ENCODE data around the gene ARHGAP6. TPM values are rescaled to one million over a fixed set of nuclear protein-coding genes. Genes with fewer than 3 reads are reported as not detected.

The ARHGAP6 gene
- total and polyA plus RNA-seq, 3 donors from 2014 or later = 4.8 to 11.8 (median 5.7) TPM

DNA sequence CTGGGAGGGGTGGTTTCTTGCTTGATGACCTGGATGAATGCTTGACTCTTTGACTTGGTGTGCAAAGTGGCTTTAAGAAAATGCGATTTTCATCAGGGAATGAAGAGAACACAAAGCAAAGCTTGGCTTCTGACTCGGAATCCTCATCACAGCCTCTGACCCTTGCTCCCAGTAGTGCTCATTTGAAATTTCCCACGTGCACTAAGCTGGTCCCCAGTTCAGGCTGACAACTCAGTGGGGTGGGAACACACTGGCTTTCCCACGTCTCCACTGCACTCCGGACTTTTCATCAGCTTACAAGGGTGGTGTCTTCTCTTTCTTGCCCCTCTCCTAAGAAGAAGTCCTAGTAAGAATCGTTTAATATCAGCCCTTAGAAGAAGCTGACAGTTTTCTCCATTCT lies 501.3 kb downstream of the ARHGAP6 start:
- H3K9me3 ChIP-seq = no peaks in the 10 kb centered on the region
- no peak overlapping the region for H3K4me3 ChIP-seq
- H3K27ac ChIP-seq = no peak overlapping the region
- intact Hi-C loops (cut with DNase I; ENCODE audit: low total_unique reads) = no loop called here
- H3K27me3 ChIP-seq = no peaks in the 10 kb centered on the region
- no peaks in the 10 kb centered on the region for H3K4me1 ChIP-seq
- DNase-seq = no peak
- H3K36me3 ChIP-seq (ENCODE audit: low read depth, missing control alignments) = no peaks in the 10 kb centered on the region
- WGBS, 2 donors = 65 to 73% methylated on average over 6 of the region's 6 CpGs
- no peak for TF ChIP-seq POLR2A (IDR thresholded peaks at IDR 0.05)
- TF ChIP-seq, protein P1, sequence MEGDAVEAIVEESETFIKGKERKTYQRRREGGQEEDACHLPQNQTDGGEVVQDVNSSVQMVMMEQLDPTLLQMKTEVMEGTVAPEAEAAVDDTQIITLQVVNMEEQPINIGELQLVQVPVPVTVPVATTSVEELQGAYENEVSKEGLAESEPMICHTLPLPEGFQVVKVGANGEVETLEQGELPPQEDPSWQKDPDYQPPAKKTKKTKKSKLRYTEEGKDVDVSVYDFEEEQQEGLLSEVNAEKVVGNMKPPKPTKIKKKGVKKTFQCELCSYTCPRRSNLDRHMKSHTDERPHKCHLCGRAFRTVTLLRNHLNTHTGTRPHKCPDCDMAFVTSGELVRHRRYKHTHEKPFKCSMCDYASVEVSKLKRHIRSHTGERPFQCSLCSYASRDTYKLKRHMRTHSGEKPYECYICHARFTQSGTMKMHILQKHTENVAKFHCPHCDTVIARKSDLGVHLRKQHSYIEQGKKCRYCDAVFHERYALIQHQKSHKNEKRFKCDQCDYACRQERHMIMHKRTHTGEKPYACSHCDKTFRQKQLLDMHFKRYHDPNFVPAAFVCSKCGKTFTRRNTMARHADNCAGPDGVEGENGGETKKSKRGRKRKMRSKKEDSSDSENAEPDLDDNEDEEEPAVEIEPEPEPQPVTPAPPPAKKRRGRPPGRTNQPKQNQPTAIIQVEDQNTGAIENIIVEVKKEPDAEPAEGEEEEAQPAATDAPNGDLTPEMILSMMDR (IDR thresholded peaks at IDR 0.05) = no peak

DNA sequence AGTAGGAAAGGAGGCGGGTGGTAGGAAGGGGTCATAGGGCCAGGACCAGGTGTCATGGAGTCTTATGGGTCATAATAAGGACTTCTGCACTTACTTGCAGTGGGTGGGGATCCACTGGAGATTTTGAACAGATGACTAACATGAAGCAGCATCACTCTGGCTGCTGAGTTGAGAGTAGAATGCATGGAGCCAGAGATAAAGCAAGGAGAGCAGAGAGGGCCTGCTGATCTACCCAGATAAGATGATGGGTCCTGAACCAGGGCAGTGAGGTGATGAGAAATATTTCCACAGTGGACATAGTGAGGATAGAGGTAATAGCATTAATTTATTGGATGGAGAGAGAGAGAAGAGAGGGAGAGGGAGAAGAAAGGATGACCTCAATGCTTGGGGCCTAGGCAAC lies 506.6 kb downstream of the ARHGAP6 start:
- WGBS, 2 donors = 89 to 100% methylated on average over 1 of the region's 1 CpG
- no peak for TF ChIP-seq POLR2A (IDR thresholded peaks at IDR 0.05)
- TF ChIP-seq, protein P1 (IDR thresholded peaks at IDR 0.05) = no peak

DNA sequence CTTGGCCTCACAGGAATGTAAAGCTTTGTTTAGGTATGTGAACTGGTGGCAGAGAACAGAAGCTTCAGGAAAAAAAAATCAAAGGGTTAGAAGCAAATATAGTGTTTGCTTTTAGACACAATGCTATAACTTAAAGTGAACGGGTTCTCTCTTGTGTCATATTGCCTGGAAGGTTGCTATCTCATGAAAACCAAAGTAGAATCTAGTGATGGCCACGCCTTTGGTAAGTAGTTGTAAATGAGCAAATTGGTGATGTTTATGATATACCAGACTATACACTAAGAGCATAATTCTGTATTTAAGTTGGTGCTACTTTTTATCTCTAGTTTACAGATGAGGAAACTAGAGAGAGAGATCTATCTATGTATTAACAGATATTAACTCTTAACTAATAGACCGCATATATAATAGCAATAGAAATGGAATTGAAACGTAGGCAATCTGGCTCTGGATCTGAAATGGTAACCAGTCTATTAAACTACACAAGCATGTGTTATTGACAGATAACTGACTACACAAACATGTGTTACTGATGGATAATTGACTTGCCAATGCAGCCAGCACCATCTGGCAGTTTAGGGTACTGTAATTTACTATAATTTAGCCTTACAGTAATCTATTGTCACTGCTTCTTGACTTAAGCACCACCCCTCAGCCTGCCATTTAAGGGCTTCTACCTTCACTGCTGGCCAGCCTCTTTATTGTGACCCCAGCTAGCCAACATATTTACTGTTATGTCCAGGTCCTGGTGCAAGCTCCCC lies 513.7 kb downstream of the ARHGAP6 start:
- intact Hi-C loops (cut with DNase I; ENCODE audit: low total_unique reads) = no loop called here
- no peaks in the 10 kb centered on the region for H3K9me3 ChIP-seq
- H3K27me3 ChIP-seq = no peaks in the 10 kb centered on the region
- TF ChIP-seq, protein P1 (IDR thresholded peaks at IDR 0.05) = no peak
- no peak for TF ChIP-seq POLR2A (IDR thresholded peaks at IDR 0.05)
- DNase-seq = no peak
- H3K4me3 ChIP-seq = no peak overlapping the region
- no peaks in the 10 kb centered on the region for H3K36me3 ChIP-seq (ENCODE audit: low read depth, missing control alignments)
- 89 to 90% methylated on average over 4 of the region's 4 CpGs for WGBS, 2 donors
- no peak overlapping the region for H3K27ac ChIP-seq
- no peaks in the 10 kb centered on the region for H3K4me1 ChIP-seq

More for the DNA sequence above, 506.6 kb downstream of the ARHGAP6 start:
- H3K27me3 ChIP-seq = no peaks in the 10 kb centered on the region
- no peaks in the 10 kb centered on the region for H3K9me3 ChIP-seq
- no peak overlapping the region for H3K4me3 ChIP-seq
- no peak for DNase-seq
- H3K36me3 ChIP-seq (ENCODE audit: low read depth, missing control alignments) = no peaks in the 10 kb centered on the region
- intact Hi-C loops (cut with DNase I; ENCODE audit: low total_unique reads) = no loop called here
- no peaks in the 10 kb centered on the region for H3K4me1 ChIP-seq
- H3K27ac ChIP-seq = no peak overlapping the region

DNA sequence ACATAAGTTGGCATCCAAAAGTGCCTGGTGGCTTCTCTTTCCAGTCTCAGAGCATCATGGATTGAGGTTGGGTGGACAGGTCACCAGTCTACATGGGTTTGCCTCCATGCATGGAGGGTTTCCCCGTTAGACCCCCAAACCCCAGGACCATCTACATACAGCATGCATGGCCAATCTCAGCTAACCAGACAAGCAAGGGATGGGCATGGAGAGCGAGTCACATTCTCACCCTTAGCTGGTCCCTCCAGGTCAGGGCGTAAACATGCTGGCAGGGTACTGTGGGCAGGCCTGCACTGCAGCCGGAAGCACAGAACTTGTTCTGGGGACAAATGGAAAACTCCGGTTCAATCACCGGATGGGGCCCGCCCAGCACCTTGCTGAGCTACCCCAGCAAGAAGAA lies 517.3 kb downstream of the ARHGAP6 start:
- no peak for TF ChIP-seq POLR2A (IDR thresholded peaks at IDR 0.05)
- TF ChIP-seq, protein P1 (IDR thresholded peaks at IDR 0.05) = no peak
- no peaks in the 10 kb centered on the region for H3K9me3 ChIP-seq
- no peaks in the 10 kb centered on the region for H3K27me3 ChIP-seq
- 95 to 100% methylated on average over 3 to 7 of the region's 7 CpGs for WGBS, 2 donors
- no peaks in the 10 kb centered on the region for H3K36me3 ChIP-seq (ENCODE audit: low read depth, missing control alignments)
- DNase-seq = no peak
- no peak overlapping the region for H3K4me3 ChIP-seq
- H3K4me1 ChIP-seq = no peaks in the 10 kb centered on the region
- intact Hi-C loops (cut with DNase I; ENCODE audit: low total_unique reads) = no loop called here
- H3K27ac ChIP-seq = no peak overlapping the region

DNA sequence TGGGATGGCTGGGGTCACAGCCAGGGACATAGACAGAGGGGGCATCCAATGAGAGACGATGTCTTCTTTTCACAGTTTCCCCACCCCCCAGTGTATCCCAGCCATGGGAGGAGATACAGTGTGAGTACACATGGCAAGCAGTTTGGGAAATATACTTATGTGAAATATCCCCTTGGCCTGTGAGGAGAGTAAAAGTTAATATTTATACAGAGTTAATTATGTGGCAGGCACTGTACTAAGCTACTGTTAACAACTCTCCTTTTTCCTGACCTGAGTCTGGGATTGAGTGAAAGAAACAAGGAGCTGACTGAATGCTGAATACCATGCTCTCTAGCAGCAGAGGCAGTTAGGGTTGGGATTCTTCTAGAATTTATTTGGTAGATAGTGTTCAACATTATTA lies 519.3 kb downstream of the ARHGAP6 start:
- WGBS, 2 donors = 79% methylated on average over 1 of the region's 1 CpG; no CpG with 5 or more reads in 1 of the 2 donors
- no peaks in the 10 kb centered on the region for H3K27me3 ChIP-seq
- no peaks in the 10 kb centered on the region for H3K4me1 ChIP-seq
- no peak overlapping the region for H3K4me3 ChIP-seq
- H3K9me3 ChIP-seq = no peaks in the 10 kb centered on the region
- H3K27ac ChIP-seq = no peak overlapping the region
- H3K36me3 ChIP-seq (ENCODE audit: low read depth, missing control alignments) = no peaks in the 10 kb centered on the region
- TF ChIP-seq, protein P1 (IDR thresholded peaks at IDR 0.05) = no peak
- no peak for TF ChIP-seq POLR2A (IDR thresholded peaks at IDR 0.05)
- DNase-seq = no peak
- intact Hi-C loops (cut with DNase I; ENCODE audit: low total_unique reads) = no loop called here
